HFFc6 (cell line): ENCODE data around the gene TIAM1. TPM values are rescaled to one million over a fixed set of nuclear protein-coding genes. Genes with fewer than 3 reads are reported as not detected.

Experiments used
- DNase-seq: peaks from one replicate; pipeline ENCODE4 v3.0.0-alpha.2; 2018
- H3K27ac Mint-ChIP-seq: 2 replicates; pipeline ENCODE4 v1.8.0; 2020; ENCODE audit warnings: mild to moderate bottlenecking, mixed read lengths
- H3K27me3 Mint-ChIP-seq: 2 replicates; pipeline ENCODE4 v1.8.0; 2021; ENCODE audit warnings: mild to moderate bottlenecking, moderate library complexity, mixed read lengths; ENCODE audit not compliant: insufficient read depth
- H3K36me3 Mint-ChIP-seq: 2 replicates; pipeline ENCODE4 v1.8.0; 2021; ENCODE audit warnings: low read depth, mixed read lengths
- H3K4me1 Mint-ChIP-seq: 2 replicates; pipeline ENCODE4 v1.8.0; 2020; ENCODE audit warnings: low read depth, mixed read lengths
- H3K4me3 Mint-ChIP-seq: 2 replicates; pipeline ENCODE4 v1.8.0; 2020; ENCODE audit warnings: mild to moderate bottlenecking, moderate library complexity, mixed read lengths
- H3K9me3 Mint-ChIP-seq: 2 replicates; pipeline ENCODE4 v1.8.0; 2020; ENCODE audit warnings: mild to moderate bottlenecking, mixed read lengths
- total RNA-seq, 6 experiments: library from RNA; stranded (reverse); fragmentation: NEBNext Ultra II Directional; extraction: Animal tissue kit (Norgen Biotek cat#: 25700); gene quantifications; 2 replicates in 1 of 6; 3 replicates in 5 of 6; pipeline ENCODE4 v1.2.3, GENCODE V29; 2021
- TF ChIP-seq, protein P1 (sequence below): fragments of 200-600 bp; sonication (generic); IDR thresholded peaks from 2 replicates; pipeline ENCODE4 v1.5.0; 2021; ENCODE audit warnings: antibody characterized with exemption, mild to moderate bottlenecking

Gene TIAM1
- total RNA-seq, 6 experiments from 2014 or later: 0.02 to 0.43 (median 0.27) TPM; not detected in 1

DNA sequence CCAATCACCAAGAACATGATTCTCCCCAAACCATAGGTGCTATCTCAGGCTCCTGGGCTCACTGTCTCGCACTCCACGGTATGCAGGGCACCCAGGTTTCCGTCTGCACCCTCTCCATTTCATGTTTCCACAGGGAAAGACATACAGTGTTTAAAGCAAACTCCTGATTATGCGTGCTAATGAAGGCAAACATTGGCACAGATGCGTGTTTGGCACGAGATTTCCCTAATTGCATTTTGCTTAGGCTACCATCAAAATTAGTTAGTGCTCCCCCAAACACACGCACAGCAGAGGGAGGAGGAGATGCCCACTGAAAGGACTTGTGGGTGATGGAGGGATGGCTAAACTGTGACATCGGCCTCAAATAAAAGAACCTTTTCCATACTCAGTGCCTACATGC lies 32.2 kb upstream of the TIAM1 start:
- TF ChIP-seq, protein P1, sequence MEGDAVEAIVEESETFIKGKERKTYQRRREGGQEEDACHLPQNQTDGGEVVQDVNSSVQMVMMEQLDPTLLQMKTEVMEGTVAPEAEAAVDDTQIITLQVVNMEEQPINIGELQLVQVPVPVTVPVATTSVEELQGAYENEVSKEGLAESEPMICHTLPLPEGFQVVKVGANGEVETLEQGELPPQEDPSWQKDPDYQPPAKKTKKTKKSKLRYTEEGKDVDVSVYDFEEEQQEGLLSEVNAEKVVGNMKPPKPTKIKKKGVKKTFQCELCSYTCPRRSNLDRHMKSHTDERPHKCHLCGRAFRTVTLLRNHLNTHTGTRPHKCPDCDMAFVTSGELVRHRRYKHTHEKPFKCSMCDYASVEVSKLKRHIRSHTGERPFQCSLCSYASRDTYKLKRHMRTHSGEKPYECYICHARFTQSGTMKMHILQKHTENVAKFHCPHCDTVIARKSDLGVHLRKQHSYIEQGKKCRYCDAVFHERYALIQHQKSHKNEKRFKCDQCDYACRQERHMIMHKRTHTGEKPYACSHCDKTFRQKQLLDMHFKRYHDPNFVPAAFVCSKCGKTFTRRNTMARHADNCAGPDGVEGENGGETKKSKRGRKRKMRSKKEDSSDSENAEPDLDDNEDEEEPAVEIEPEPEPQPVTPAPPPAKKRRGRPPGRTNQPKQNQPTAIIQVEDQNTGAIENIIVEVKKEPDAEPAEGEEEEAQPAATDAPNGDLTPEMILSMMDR: no peak
- H3K4me3 Mint-ChIP-seq: no peak overlapping the region
- no peak for DNase-seq

DNA sequence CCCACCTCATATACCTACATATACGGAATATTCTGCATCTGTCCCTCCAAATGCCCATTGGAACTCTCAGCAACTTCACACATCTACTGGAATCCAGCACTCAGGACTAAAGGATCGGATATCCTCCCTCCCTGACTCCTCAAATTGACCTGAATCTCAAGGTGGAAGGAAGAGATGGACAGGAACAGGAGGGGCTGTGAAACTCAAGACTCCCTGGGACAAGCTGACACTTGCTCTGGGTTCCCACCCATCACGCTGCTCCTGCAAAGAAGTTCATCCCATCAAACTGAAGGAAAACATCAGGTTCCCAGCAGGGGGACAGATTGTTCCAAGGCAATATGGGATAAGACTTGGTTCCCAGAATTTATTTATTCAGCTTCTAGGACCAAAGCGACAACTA lies 30.3 kb upstream of the TIAM1 start:
- Mint-ChIP-seq H3K27me3 (no peaks in the 10 kb centered on the region; the same call in 1 of the 2 replicates), H3K4me3 (no peak overlapping the region), H3K9me3 (peaks cover 17% of the 10 kb centered on the region; the same call in 1 of the 2 replicates), H3K27ac (no peak overlapping the region), H3K4me1 (no peaks in the 10 kb centered on the region), H3K36me3 (no peaks in the 10 kb centered on the region; the same call in 1 of the 2 replicates)
- no peak for DNase-seq
- TF ChIP-seq, protein P1: no peak

More for the DNA sequence above, 32.2 kb upstream of the TIAM1 start:
- Mint-ChIP-seq H3K9me3 (peaks cover 17% of the 10 kb centered on the region; the same call in 1 of the 2 replicates), H3K4me1 (no peaks in the 10 kb centered on the region), H3K36me3 (no peaks in the 10 kb centered on the region; the same call in 1 of the 2 replicates), H3K27ac (no peak overlapping the region), H3K27me3 (no peaks in the 10 kb centered on the region; the same call in 1 of the 2 replicates)

DNA sequence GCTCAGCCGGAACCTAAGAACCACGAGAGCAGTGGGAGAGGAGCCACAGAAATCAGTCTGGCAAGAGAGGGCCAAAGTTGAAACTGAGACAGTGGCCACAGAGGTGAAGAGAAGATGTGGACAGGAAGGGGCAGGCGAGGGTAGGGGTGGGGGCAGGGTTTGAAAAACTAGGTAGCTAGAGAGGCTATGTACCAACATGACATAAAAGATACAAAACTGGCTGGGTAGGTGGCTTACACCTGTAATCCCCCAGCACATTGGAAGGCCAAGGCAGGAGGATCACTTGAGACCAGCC lies 28.4 kb upstream of the TIAM1 start:
- H3K27ac Mint-ChIP-seq: no peak overlapping the region
- peaks cover 17% of the 10 kb centered on the region; the same call in 1 of the 2 replicates for H3K9me3 Mint-ChIP-seq
- no peaks in the 10 kb centered on the region for H3K4me1 Mint-ChIP-seq
- no peak for DNase-seq
- TF ChIP-seq, protein P1: no peak
- no peaks in the 10 kb centered on the region; the same call in 1 of the 2 replicates for H3K27me3 Mint-ChIP-seq
- H3K36me3 Mint-ChIP-seq: no peaks in the 10 kb centered on the region; the same call in 1 of the 2 replicates
- H3K4me3 Mint-ChIP-seq: no peak overlapping the region

DNA sequence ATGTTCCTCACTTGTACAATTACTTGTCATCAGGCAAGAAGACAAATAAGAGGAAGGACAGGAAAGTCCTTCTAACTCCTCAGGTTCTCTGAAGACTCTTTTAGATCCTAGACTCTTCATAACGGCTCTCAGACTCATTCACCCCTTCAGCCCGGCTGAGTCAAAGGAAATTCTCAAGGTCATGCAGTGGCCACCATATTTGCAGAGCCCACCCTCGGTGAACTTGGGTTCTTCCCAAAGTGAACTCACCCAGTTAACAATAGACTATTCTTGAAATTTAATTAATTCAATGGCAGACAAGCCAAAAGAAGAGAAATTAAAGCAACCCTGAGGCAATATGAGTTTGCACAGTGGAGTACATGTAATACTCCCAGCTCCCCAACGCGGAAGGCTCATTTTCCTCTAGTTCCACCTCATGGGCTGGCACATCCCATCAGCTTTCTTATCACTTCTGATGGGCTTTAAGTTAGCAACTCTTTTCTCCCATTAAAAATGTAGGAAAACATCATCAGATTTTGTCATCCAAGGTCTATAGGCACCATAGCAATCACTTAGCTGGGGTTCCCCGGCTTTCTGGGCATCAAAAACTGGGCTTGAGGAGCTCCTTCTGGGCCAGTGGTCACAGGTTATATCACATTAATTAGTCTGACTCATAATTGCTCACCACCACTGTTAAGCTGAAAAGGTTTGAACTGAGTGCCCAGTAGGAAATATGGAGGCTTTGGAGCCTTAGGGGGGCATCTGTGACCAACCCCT lies 27.8 kb upstream of the TIAM1 start:
- Mint-ChIP-seq H3K9me3 (peaks cover 13% of the 10 kb centered on the region; the same call in 1 of the 2 replicates), H3K4me3 (no peak overlapping the region), H3K36me3 (no peaks in the 10 kb centered on the region), H3K27ac (no peak overlapping the region), H3K4me1 (no peaks in the 10 kb centered on the region), H3K27me3 (no peaks in the 10 kb centered on the region; the same call in 1 of the 2 replicates)
- TF ChIP-seq, protein P1: no peak
- DNase-seq: no peak

DNA sequence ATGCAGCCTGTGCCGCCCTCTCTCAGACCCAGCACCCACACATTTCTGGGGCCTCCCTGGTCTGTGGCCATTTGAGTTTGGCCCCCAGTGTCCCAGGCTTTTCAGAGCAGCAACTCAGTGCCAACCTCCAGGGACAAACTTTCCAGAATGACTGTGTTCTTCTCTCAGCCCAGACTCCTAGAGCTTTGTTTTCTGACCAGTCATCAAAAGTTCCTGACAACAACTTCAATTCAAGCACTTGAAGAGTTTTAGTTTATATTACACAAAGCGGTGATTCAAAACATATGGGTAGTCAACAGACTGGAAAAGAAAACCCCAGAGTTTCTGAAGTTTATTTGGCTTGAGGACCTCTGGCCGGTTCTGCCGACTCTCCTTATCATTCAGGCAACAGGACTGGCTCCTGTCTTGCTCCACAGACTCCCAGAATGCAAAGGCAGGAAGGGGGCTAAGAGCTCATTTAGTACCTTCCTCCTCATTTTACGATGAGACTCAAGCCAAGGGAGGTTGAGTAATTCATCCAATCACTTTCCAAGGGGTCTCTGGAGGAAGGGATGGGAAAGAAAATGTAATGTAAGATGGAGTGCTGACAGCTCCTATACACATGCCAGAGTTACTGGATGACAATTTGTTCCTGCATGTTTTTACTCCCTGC lies 27.0 kb upstream of the TIAM1 start:
- no peak for DNase-seq
- no peaks in the 10 kb centered on the region for H3K4me1 Mint-ChIP-seq
- no peaks in the 10 kb centered on the region for H3K36me3 Mint-ChIP-seq

More for the DNA sequence above, 27.0 kb upstream of the TIAM1 start:
- no peaks in the 10 kb centered on the region; the same call in 1 of the 2 replicates for H3K27me3 Mint-ChIP-seq
- no peak overlapping the region for H3K4me3 Mint-ChIP-seq
- H3K9me3 Mint-ChIP-seq: peaks cover 10% of the 10 kb centered on the region; the same call in 1 of the 2 replicates
- H3K27ac Mint-ChIP-seq: no peak overlapping the region
- TF ChIP-seq, protein P1: no peak
